ENCODE measurements around the gene KLK11.

KLK11 gene

GRCh38 chr19:50981587-50982146 is 44.7 kb downstream of the KLK11 start:
- Mint-ChIP-seq H3K4me3 (no peak overlapping the region), H3K27ac (no peak overlapping the region), H3K27me3 (ENCODE audit: low read depth) (peaks cover 12% of the 10 kb centered on the region), H3K4me1 (ENCODE audit: low read depth) (no peaks in the 10 kb centered on the region), H3K9me3 (no peaks in the 10 kb centered on the region), H3K36me3 (ENCODE audit: low read depth) (no peaks in the 10 kb centered on the region)
- no peak for DNase-seq (ENCODE audit: low spot score)

- no peaks in the 10 kb centered on the region for H3K36me3 Mint-ChIP-seq (ENCODE audit: low read depth)
- H3K27ac Mint-ChIP-seq, result no peak overlapping the region
- peaks cover 11% of the 10 kb centered on the region for H3K27me3 Mint-ChIP-seq (ENCODE audit: low read depth)
- no peaks in the 10 kb centered on the region for H3K9me3 Mint-ChIP-seq
- DNase-seq (ENCODE audit: low spot score), result no peak
- no peak overlapping the region for H3K4me3 Mint-ChIP-seq
- H3K4me1 Mint-ChIP-seq (ENCODE audit: low read depth), result no peaks in the 10 kb centered on the region
Observed at GRCh38 chr19:50980208-50980607, 46.2 kb downstream of the KLK11 start.

- no peak overlapping the region for H3K4me3 Mint-ChIP-seq
- no peak overlapping the region for H3K27ac Mint-ChIP-seq
- H3K36me3 Mint-ChIP-seq (ENCODE audit: low read depth), result no peaks in the 10 kb centered on the region
- peaks cover 8% of the 10 kb centered on the region for H3K27me3 Mint-ChIP-seq (ENCODE audit: low read depth)
- no peak for DNase-seq (ENCODE audit: low spot score)
- no peaks in the 10 kb centered on the region for H3K9me3 Mint-ChIP-seq
- H3K4me1 Mint-ChIP-seq (ENCODE audit: low read depth), result no peaks in the 10 kb centered on the region
Observed at GRCh38 chr19:50979758-50980157, 46.7 kb downstream of the KLK11 start.

GRCh38 chr19:50978772-50979390 is 47.5 kb downstream of the KLK11 start:
- no peak for DNase-seq (ENCODE audit: low spot score)
- Mint-ChIP-seq H3K27ac (peak overlapping the region; percentile 39), H3K4me3 (no peak overlapping the region), H3K36me3 (ENCODE audit: low read depth) (no peaks in the 10 kb centered on the region), H3K9me3 (no peaks in the 10 kb centered on the region), H3K4me1 (ENCODE audit: low read depth) (no peaks in the 10 kb centered on the region), H3K27me3 (ENCODE audit: low read depth) (peaks cover 10% of the 10 kb centered on the region)

- H3K36me3 Mint-ChIP-seq (ENCODE audit: low read depth), result no peaks in the 10 kb centered on the region
- H3K27ac Mint-ChIP-seq, result no peak overlapping the region
- H3K4me3 Mint-ChIP-seq, result no peak overlapping the region
- no peaks in the 10 kb centered on the region for H3K4me1 Mint-ChIP-seq (ENCODE audit: low read depth)
- peaks cover 10% of the 10 kb centered on the region for H3K27me3 Mint-ChIP-seq (ENCODE audit: low read depth)
- H3K9me3 Mint-ChIP-seq, result no peaks in the 10 kb centered on the region
- DNase-seq (ENCODE audit: low spot score), result no peak
Observed at GRCh38 chr19:50977626-50978025, 48.8 kb downstream of the KLK11 start.

- no peak for DNase-seq (ENCODE audit: low spot score)
- H3K9me3 Mint-ChIP-seq, result no peaks in the 10 kb centered on the region
- no peaks in the 10 kb centered on the region for H3K4me1 Mint-ChIP-seq (ENCODE audit: low read depth)
- H3K36me3 Mint-ChIP-seq (ENCODE audit: low read depth), result no peaks in the 10 kb centered on the region
- no peak overlapping the region for H3K27ac Mint-ChIP-seq
- no peak overlapping the region for H3K4me3 Mint-ChIP-seq
- peaks cover 7% of the 10 kb centered on the region for H3K27me3 Mint-ChIP-seq (ENCODE audit: low read depth)
Observed at GRCh38 chr19:50975766-50976165, 50.6 kb downstream of the KLK11 start.

GRCh38 chr19:50974702-50975556 is 51.5 kb downstream of the KLK11 start:
- H3K4me3 Mint-ChIP-seq, result no peak overlapping the region
- no peaks in the 10 kb centered on the region for H3K4me1 Mint-ChIP-seq (ENCODE audit: low read depth)
- no peak overlapping the region for H3K27ac Mint-ChIP-seq
- DNase-seq (ENCODE audit: low spot score), result no peak
- H3K9me3 Mint-ChIP-seq, result no peaks in the 10 kb centered on the region
- peaks cover 7% of the 10 kb centered on the region for H3K27me3 Mint-ChIP-seq (ENCODE audit: low read depth)
- no peaks in the 10 kb centered on the region for H3K36me3 Mint-ChIP-seq (ENCODE audit: low read depth)

GRCh38 chr19:50972795-50973376 is 53.5 kb downstream of the KLK11 start:
- Mint-ChIP-seq H3K4me3 (no peak overlapping the region), H3K27me3 (ENCODE audit: low read depth) (peaks cover 4% of the 10 kb centered on the region), H3K27ac (no peak overlapping the region), H3K4me1 (ENCODE audit: low read depth) (no peaks in the 10 kb centered on the region), H3K9me3 (no peaks in the 10 kb centered on the region), H3K36me3 (ENCODE audit: low read depth) (no peaks in the 10 kb centered on the region)
- no peak for DNase-seq (ENCODE audit: low spot score)

Measured in T-helper 2 cell treated with Interferon-gamma antibody and Interleukin-4, amounts not matched to agents 5 μg/mL and 100 μg/mL, for 36 hours (primary cell).